Islet of Langerhans (tissue), 1 donor: Measurements from ENCODE around the gene NXN.
"Not testable (repeated sequence)": the region's sequence is repeated elsewhere in the genome, so short reads cannot be mapped to it uniquely, and the experiment has no call there.

ENCODE experiments used
- FAIRE-seq: peaks from one replicate; lab custom pipeline; 2011; peaks lifted over from hg19 to GRCh38; lab: Jason Lieb, UNC

The NXN gene

GRCh38 chr17:885971-886571 lies 93.5 kb downstream of the NXN start:
- FAIRE-seq: no peak

GRCh38 chr17:883586-883962 lies 96.0 kb downstream of the NXN start:
- FAIRE-seq: no peak

GRCh38 chr17:882827-883585 lies 96.6 kb downstream of the NXN start:
- no peak for FAIRE-seq

- FAIRE-seq: peak; percentile 58
Measured at GRCh38 chr17:881778-882177, 97.8 kb downstream of the NXN start.

GRCh38 chr17:880443-881269 lies 98.9 kb downstream of the NXN start:
- FAIRE-seq: no peak

GRCh38 chr17:879546-880442 lies 99.8 kb downstream of the NXN start:
- FAIRE-seq: no peak

- FAIRE-seq: no peak
Measured at GRCh38 chr17:877630-878029, 101.9 kb downstream of the NXN start.

GRCh38 chr17:876272-876671 lies 103.3 kb downstream of the NXN start:
- FAIRE-seq: no peak

- FAIRE-seq: not testable (repeated sequence)
Measured at GRCh38 chr17:874590-874989, 105.0 kb downstream of the NXN start.

- no peak for FAIRE-seq
Measured at GRCh38 chr17:872855-873254, 106.7 kb downstream of the NXN start.

GRCh38 chr17:871751-872519 lies 107.6 kb downstream of the NXN start:
- no peak for FAIRE-seq

- FAIRE-seq: no peak
Measured at GRCh38 chr17:869567-870525, 109.7 kb downstream of the NXN start.

GRCh38 chr17:869086-869485 lies 110.5 kb downstream of the NXN start:
- no peak for FAIRE-seq

GRCh38 chr17:867896-868489 lies 111.6 kb downstream of the NXN start:
- FAIRE-seq: no peak

GRCh38 chr17:867238-867637 lies 112.3 kb downstream of the NXN start:
- not testable (repeated sequence) for FAIRE-seq

- no peak for FAIRE-seq
Measured at GRCh38 chr17:866568-867103, 112.9 kb downstream of the NXN start.

GRCh38 chr17:864315-864714 lies 115.3 kb downstream of the NXN start:
- no peak for FAIRE-seq

- FAIRE-seq: peak; percentile 9
Measured at GRCh38 chr17:863880-864279, 115.7 kb downstream of the NXN start.

- FAIRE-seq: no peak
Measured at GRCh38 chr17:862582-862981, 117.0 kb downstream of the NXN start.

GRCh38 chr17:861364-861763 lies 118.2 kb downstream of the NXN start:
- FAIRE-seq: no peak
